ENCODE measurements around the gene LRRTM2.

- TF ChIP-seq CREB5 (CRISPR knock-in tag; IDR thresholded peaks at IDR 0.05; ENCODE audit: low read depth) (no peak), ZC3H10 (CRISPR knock-in tag; IDR thresholded peaks at IDR 0.05) (no peak), CSDC2 (CRISPR knock-in tag; IDR thresholded peaks at IDR 0.05) (no peak), PATZ1 (CRISPR knock-in tag; IDR thresholded peaks at IDR 0.05; ENCODE audit: borderline replicate concordance) (no peak), TOX (CRISPR knock-in tag; IDR thresholded peaks at IDR 0.05; ENCODE audit: borderline replicate concordance) (no peak), ZFP3 (CRISPR knock-in tag; IDR thresholded peaks at IDR 0.05) (no peak), GLIS3 (CRISPR knock-in tag; IDR thresholded peaks at IDR 0.05) (no peak), ZNF565 (CRISPR knock-in tag; conservative IDR thresholded peaks at IDR 0.05; ENCODE audit: low read depth) (no peak), ZFP30 (CRISPR knock-in tag; IDR thresholded peaks at IDR 0.05) (no peak), RARB (CRISPR knock-in tag; IDR thresholded peaks at IDR 0.05) (no peak), ESRRG (CRISPR knock-in tag; IDR thresholded peaks at IDR 0.05) (no peak), ARNTL (CRISPR knock-in tag; IDR thresholded peaks at IDR 0.05; ENCODE audit: borderline replicate concordance, low read depth) (no peak), ZNF70 (CRISPR knock-in tag; IDR thresholded peaks at IDR 0.05) (no peak)
Measured at GRCh38 chr5:138875552-138875875, 379 bp upstream of the LRRTM2 start.
